Stimulated activated CD4-positive, alpha-beta T cell treated with anti-CD3 and anti-CD28 coated beads, Interleukin-2, amount 100 ng/mL, for 48 hours (primary cell): ENCODE measurements around the gene MINDY4B.
"Not testable (repeated sequence)": the region's sequence is repeated elsewhere in the genome, so short reads cannot be mapped to it uniquely, and the experiment has no call there.

Experiments used
- DNase-seq, 2 donors: peaks; one replicate each; pipeline ENCODE4 v3.0.0-alpha.2; 2020

MINDY4B gene

GRCh38 chr3:150898046-150898754 lies 7.0 kb downstream of the MINDY4B start:
- DNase-seq = no peak

DNA sequence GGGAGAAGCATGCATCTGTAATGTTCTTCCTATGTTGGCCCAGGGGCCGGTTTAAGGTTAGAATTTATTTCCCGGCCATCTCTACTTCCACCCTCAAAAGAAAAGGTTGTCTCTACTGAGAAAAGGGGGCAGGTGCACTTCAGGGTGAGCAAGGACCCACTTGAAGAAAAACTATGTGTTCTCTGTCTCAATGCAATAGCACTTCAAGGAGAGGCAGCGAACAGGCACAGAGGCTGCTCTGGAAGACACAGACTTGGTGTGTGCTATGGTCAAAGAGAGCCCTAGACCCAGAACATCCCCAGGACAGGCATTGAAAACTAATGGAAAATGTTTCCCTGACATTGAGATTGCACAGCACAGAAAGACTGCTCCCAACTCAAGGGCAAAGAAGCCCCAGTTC lies 7.6 kb downstream of the MINDY4B start:
- no peak for DNase-seq

- no peak for DNase-seq
These were observed 14.4 kb downstream of the MINDY4B start for GRCh38 chr3:150890831-150891230.

GRCh38 chr3:150890295-150890694 lies 14.9 kb downstream of the MINDY4B start:
- DNase-seq = no peak

- DNase-seq = no peak
These were observed 16.1 kb downstream of the MINDY4B start for GRCh38 chr3:150889106-150889505.

DNA sequence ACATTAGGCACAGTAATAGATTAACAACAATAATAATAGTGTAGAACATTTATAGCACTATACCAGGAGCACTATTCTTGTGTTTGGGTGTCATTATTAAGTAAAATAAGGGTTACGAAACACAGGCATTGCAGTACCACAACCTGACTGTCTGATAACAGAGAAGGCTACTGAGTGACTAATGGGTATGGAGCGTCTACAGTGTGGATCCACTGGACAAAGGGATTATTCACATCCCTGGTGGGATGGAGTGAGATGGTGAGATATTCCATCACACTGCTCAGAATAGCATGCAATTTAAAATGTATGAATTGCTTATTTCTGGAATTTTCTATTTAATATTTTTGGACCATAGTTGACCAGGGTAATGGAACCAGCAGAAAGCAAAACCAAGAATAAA lies 18.2 kb downstream of the MINDY4B start:
- DNase-seq = no peak

GRCh38 chr3:150885535-150885934 lies 19.7 kb downstream of the MINDY4B start:
- no peak for DNase-seq

DNA sequence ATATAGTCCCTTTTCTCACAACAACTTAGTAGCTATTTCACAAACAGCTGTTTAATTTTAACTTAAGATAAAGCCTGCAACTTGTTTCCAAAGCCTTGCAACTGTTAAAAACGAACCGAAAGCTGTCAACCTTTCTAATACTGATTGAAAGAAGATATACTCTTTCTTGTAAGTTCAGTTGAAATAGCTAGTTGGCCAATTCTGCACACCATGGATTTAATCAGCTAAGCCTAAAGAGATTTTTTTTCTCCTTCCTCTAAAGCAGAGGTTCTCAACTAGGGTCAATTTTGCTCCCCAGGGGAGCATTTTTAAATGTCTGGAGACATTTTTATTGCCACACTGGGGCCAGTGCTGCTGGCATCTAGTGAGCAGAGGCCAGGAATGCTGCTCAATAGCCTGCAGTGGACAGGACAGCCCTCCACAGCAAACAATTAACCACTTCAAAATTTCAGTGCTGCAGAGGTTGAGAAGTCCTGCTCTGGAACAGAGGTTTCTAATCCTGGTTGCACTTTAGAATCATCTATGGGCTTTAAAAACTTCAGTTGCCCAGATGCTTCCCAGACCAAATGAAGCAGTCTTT lies 26.2 kb downstream of the MINDY4B start:
- DNase-seq = no peak

- DNase-seq = no peak
These were observed 26.9 kb downstream of the MINDY4B start for GRCh38 chr3:150878290-150878689.

DNA sequence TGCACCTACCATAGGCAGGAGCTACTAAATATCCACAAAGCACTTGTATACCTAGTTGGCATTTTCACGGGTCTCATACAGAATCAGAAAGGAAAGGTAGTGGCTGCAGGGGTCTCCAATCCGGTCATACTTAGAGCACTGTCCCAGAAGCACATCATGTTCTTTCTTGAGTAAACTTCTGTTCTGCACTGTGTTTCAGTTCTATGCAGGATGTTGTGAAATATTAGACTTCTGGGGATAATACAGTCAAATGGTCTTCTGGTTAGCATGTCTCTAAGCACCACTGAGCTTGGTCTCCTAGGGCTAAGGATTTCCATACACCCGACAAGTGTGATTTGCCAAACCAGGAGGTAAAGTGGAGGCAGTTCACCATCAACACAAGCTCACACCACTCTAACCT lies 27.9 kb downstream of the MINDY4B start:
- DNase-seq = no peak

DNA sequence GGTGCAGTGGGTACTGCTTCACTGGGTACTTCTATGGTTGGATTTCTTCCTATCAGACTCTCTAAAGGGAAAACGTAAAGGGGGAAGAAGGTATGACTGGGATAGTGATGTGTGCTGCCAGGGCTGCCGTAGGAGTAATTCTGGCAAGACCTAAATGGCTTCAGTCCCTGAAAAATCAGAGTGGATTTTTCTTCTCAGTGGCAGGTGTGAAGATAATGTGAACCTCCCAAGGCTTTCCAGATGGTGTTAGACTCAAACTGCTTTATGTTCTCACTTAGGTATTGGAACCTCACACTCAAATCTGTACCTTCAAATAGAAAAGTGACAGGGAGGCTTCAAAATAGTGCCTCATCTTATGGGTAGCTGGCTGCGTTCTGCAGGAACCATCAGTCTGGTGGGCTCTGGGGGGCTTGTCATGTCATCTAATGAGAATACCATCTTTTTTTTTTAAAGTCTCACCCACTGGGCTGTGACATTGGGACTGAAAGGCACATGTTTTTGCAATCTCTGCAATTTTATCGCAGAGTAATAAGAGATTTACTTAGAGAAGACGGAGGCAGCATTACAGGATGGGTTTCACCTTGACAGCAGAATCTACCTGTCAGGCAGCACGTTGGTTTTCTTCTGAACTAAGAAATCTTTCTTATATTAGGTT lies 28.5 kb downstream of the MINDY4B start:
- DNase-seq = no peak

GRCh38 chr3:150875548-150875947 lies 29.7 kb downstream of the MINDY4B start:
- no peak for DNase-seq

GRCh38 chr3:150874666-150875219 lies 30.5 kb downstream of the MINDY4B start:
- DNase-seq = no peak

DNA sequence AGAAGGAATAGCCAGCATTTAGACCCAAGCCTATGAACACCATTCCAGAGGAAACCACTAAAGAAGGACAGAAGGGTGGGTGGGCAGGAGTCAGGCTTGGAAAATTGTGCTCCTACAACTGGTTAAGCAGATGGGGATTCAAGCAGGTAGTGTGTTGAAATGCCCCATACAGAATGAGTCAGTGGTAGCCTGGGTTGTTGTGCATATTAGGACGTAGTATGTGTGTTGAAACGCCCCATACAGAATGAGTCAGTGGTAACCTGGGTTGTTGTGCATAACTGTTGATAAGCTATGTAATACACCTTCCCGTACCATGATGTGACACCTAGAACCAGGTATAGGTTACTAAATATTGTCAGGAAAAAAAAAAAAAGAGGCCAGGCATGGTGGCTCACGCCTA lies 34.0 kb downstream of the MINDY4B start:
- DNase-seq = no peak

GRCh38 chr3:150870406-150870805 lies 34.8 kb downstream of the MINDY4B start:
- no peak for DNase-seq

DNA sequence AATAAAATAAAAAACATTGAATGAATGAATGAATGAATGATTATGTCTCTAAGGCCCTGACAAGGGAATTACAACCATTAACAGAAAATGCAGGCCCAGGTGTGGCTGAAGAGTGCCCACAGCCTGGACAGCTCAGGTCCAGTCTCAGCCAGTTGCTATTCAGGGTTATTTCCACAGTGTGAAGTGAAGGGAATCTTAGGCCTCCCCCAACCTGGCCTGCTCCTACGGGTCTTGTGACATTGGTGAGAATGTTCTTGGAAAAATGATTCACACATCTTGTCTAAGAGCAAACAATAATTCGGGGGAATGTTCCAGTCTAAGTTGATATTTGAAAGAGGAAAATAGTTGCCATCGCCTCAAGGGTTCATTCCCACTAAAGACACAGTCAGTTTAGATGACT lies 37.0 kb downstream of the MINDY4B start:
- DNase-seq = no peak

GRCh38 chr3:150867434-150867833 lies 37.8 kb downstream of the MINDY4B start:
- no peak for DNase-seq

DNA sequence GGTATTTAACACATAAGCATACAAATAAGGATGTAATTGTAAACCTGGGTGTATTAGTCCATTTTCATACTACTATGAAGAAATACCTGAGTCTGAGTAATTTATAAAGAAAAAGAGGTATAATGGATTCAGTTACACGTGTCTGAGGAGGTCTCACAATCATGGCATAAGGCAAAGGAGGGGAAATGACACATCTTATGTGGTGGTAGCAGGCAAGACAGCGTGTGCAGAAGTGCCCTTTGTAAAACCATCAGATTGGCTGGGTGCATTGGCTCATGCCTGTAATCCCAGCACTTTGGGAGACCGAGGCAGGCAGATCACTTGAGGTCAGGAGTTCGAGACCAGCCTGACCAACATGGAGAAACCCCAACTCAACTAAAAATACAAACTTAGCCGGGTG lies 41.3 kb downstream of the MINDY4B start:
- not testable (repeated sequence) for DNase-seq

DNA sequence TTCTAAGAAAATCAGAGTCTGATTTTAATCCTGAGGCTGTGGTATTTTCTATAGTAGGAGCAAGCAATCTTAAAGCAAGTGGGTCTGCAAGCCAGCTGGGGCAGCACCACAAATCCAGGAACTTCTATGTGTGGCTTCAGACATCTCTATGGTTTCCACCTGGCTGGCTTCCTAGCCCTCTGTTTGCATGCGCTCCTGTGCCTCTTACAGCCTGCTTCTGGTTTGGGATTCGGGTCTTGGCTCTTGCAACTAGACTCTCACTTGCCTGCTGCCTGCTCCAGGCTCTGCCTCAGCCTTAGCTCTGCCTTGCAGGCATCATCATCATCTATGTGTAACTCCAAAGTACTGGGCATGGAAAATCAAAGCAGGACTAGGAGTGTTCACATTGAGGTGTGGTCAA lies 43.4 kb downstream of the MINDY4B start:
- DNase-seq = no peak

DNA sequence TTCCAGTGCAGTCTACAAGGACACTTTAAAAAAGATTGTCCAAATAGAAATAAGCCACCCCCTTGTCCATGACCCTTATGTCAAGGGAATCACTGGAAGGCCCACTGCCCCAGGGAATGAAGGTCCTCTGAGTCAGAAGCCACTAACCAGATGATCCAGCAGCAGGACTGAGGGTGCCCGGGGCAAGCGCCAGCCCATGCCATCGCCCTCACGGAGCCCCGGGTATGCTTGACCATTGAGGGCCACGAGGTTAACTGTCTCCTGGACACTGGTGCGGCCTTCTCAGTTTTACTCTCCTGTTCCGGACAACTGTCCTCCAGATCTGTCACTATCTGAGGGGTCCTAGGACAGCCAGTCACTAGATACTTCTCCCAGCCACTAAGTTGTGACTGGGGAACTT lies 47.3 kb downstream of the MINDY4B start:
- not testable (repeated sequence) for DNase-seq

DNA sequence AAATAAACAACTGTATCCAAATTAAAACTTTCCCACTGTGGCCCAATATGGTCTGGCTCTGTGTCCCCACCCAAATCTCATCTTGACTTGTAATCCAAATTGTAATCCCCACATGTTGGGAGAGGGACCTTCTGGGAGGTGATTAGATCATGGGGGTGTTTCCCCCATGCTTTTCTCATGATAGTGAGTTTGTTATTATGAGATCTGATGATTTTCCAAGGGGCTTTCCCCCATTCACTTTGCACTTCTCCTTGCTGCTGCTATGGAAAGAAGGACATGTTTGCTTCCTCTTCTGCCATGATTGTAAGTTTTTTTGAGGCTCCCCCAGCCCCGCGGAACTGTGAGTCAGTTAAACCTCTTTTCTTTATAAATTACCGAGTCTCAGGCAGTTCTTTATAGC lies 55.0 kb downstream of the MINDY4B start:
- DNase-seq = no peak

GRCh38 chr3:150848864-150849263 lies 56.4 kb downstream of the MINDY4B start:
- no peak for DNase-seq

DNA sequence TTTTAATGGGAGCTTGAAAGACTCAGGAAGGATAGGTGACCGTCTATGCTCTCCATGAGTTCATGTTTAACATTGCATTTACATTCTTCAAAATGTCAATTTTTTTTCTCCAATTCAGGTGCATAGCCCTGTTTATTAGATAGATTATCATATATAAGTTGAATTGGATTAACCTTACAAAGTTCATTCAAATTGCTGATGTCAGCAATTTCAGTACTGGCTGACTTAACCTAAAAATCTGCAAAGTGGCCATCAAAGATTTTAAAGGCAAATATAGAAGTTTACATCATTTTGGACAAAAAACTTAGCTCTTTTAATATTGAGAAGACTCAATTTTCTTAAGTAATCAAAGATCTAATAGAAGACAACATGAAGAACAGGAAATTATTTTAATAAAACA lies 57.8 kb downstream of the MINDY4B start:
- no peak for DNase-seq

- DNase-seq = no peak
These were observed 60.8 kb downstream of the MINDY4B start for GRCh38 chr3:150844484-150844883.
